ENCODE measurements around the gene OR10C1. TPM values are rescaled to one million over a fixed set of nuclear protein-coding genes. Genes with fewer than 3 reads are reported as not detected.

The OR10C1 gene
- total RNA-seq, 1 donor from 2014 or later: not detected

DNA sequence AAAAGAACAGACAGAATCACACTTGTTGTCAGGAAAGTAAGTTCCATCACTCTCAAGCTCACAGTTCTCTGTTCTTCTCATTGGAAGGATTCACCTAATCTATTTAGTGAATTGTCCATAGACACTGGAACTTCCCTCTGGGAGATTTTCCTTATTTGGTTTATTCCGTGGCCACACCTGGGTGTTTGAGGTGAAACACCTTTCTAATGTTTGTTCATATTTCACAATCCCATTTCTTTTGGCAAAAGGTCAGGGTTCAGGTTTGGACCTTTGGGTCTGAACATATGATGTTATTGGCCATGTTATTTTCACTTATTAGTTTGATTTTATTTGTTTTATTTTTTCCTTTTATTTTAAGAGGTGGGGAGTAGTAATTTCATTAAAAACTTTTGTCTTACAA lies 44.6 kb downstream of the OR10C1 start:
- H3K9me3 Mint-ChIP-seq (ENCODE audit: low read depth): peaks cover 9% of the 10 kb centered on the region
- DNase-seq (ENCODE audit: low spot score, unreplicated experiment): no peak
- H3K27me3 Mint-ChIP-seq: peaks cover 2% of the 10 kb centered on the region
- TF ChIP-seq, protein P1, sequence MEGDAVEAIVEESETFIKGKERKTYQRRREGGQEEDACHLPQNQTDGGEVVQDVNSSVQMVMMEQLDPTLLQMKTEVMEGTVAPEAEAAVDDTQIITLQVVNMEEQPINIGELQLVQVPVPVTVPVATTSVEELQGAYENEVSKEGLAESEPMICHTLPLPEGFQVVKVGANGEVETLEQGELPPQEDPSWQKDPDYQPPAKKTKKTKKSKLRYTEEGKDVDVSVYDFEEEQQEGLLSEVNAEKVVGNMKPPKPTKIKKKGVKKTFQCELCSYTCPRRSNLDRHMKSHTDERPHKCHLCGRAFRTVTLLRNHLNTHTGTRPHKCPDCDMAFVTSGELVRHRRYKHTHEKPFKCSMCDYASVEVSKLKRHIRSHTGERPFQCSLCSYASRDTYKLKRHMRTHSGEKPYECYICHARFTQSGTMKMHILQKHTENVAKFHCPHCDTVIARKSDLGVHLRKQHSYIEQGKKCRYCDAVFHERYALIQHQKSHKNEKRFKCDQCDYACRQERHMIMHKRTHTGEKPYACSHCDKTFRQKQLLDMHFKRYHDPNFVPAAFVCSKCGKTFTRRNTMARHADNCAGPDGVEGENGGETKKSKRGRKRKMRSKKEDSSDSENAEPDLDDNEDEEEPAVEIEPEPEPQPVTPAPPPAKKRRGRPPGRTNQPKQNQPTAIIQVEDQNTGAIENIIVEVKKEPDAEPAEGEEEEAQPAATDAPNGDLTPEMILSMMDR (IDR thresholded peaks at IDR 0.05; ENCODE audit: unreplicated experiment): no peak
- no peak overlapping the region for H3K4me3 Mint-ChIP-seq (ENCODE audit: low read depth)
- no peaks in the 10 kb centered on the region for H3K4me1 Mint-ChIP-seq (ENCODE audit: low read depth)
- H3K36me3 Mint-ChIP-seq (ENCODE audit: insufficient read depth): no peaks in the 10 kb centered on the region
- H3K27ac Mint-ChIP-seq: no peak overlapping the region

DNA sequence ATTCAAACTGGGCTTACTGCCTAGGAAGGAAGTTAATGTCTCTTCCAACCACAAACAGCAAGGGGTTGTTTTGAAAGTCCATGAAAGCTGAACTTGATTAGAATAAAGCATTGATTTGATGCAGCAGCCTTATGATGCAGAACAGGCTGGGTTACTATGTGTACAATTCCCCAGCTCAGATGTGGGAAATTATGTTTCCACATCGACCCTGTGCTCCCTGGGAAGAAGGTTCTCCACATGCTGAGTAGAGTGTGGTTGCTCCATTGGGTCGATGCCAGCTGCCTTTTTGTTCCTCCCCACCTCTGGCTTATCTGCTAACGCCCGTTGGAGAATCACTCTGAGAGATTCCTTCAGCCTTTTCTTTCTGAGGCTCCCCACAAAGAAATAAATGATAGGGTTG lies 47.5 kb downstream of the OR10C1 start:
- Mint-ChIP-seq H3K4me1 (ENCODE audit: low read depth) (no peaks in the 10 kb centered on the region), H3K9me3 (ENCODE audit: low read depth) (peaks cover 8% of the 10 kb centered on the region), H3K27me3 (no peaks in the 10 kb centered on the region), H3K36me3 (ENCODE audit: insufficient read depth) (no peaks in the 10 kb centered on the region), H3K4me3 (ENCODE audit: low read depth) (no peak overlapping the region), H3K27ac (no peak overlapping the region)
- TF ChIP-seq, protein P1 (IDR thresholded peaks at IDR 0.05; ENCODE audit: unreplicated experiment): no peak
- no peak for DNase-seq (ENCODE audit: low spot score, unreplicated experiment)

DNA sequence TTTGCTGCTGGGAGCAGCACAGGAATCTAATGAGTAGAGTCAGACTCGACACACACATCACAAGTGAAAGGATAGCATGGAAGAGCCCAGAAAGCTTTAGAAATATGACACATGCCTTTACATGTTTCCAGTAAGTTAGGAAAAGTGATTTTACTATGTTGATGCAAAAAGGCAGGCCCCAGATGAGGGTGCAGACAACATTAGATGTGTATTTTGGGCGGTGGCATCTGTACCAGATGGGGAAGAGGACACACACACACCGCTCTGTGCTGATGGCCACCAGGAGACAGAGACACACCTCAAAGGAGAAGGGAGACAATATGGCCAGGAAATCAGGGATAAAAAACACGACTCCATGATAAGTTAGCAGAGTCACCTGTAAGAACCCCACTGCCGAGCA lies 48.0 kb downstream of the OR10C1 start:
- DNase-seq (ENCODE audit: low spot score, unreplicated experiment): no peak
- Mint-ChIP-seq H3K4me3 (ENCODE audit: low read depth) (no peak overlapping the region), H3K9me3 (ENCODE audit: low read depth) (peaks cover 5% of the 10 kb centered on the region), H3K36me3 (ENCODE audit: insufficient read depth) (no peaks in the 10 kb centered on the region), H3K4me1 (ENCODE audit: low read depth) (no peaks in the 10 kb centered on the region), H3K27ac (no peak overlapping the region), H3K27me3 (no peaks in the 10 kb centered on the region)
- TF ChIP-seq, protein P1 (IDR thresholded peaks at IDR 0.05; ENCODE audit: unreplicated experiment): no peak

DNA sequence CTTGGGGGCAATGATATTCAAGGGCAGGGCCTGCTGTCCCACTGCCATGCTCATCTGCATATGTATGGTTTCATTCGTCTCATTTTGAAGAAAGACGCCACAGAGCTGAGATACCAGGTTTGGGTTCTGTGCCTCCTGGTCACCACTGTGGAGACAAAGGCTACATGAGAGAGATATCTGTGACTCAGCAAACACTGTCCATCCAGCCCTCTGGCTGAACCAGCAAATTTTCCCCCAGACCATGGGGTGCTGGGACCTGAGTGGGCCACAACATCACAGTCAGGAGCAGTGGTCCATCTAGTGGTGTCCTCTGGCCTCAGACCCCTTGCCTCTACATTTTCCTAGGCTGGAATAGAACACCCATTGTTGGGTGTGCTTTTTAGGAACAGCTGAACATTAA lies 48.6 kb downstream of the OR10C1 start, which contains the start of gene MAS1L:
Gene MAS1L, minus strand, starts transcription at position 297 of the 400 bp plus-strand sequence. Its CDS starts 54 bp downstream, at position 243.
- no peak for DNase-seq (ENCODE audit: low spot score, unreplicated experiment)
- H3K36me3 Mint-ChIP-seq (ENCODE audit: insufficient read depth): no peaks in the 10 kb centered on the region
- no peak within 1 kb of the TSS for H3K27ac Mint-ChIP-seq
- TF ChIP-seq, protein P1 (IDR thresholded peaks at IDR 0.05; ENCODE audit: unreplicated experiment): no peak
- H3K4me1 Mint-ChIP-seq (ENCODE audit: low read depth): no peaks in the 10 kb centered on the region
- no peak within 1 kb of the TSS for H3K4me3 Mint-ChIP-seq (ENCODE audit: low read depth)
- no peaks in the 10 kb centered on the region for H3K27me3 Mint-ChIP-seq
- peaks cover 3% of the 10 kb centered on the region for H3K9me3 Mint-ChIP-seq (ENCODE audit: low read depth)

DNA sequence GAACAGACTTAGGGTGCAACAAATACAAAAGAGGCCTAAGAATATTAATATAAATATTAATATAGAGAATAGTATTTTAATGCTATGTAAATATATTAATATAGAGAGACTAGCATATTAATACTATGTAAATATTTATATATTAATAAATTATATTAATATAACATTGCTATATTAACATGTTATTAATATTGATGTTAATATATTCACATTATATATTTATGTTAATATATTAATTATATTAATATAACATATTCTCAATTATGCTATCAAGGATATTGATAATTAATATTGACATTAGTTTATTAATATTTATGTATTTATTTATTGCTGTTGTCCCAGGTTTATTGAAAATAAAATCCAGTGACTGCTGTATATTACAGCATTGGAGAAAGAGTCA lies 49.8 kb downstream of the OR10C1 start:
- H3K9me3 Mint-ChIP-seq (ENCODE audit: low read depth): peaks cover 2% of the 10 kb centered on the region
- no peak for DNase-seq (ENCODE audit: low spot score, unreplicated experiment)
- no peak overlapping the region for H3K27ac Mint-ChIP-seq
- no peaks in the 10 kb centered on the region for H3K4me1 Mint-ChIP-seq (ENCODE audit: low read depth)
- TF ChIP-seq, protein P1 (IDR thresholded peaks at IDR 0.05; ENCODE audit: unreplicated experiment): no peak
- H3K4me3 Mint-ChIP-seq (ENCODE audit: low read depth): no peak overlapping the region
- peaks cover 6% of the 10 kb centered on the region for H3K27me3 Mint-ChIP-seq
- H3K36me3 Mint-ChIP-seq (ENCODE audit: insufficient read depth): no peaks in the 10 kb centered on the region
